ENCODE data around the gene MCRIP1.
"Not testable (repeated sequence)": the region's sequence is repeated elsewhere in the genome, so short reads cannot be mapped to it uniquely, and the experiment has no call there.

MCRIP1 gene

DNA sequence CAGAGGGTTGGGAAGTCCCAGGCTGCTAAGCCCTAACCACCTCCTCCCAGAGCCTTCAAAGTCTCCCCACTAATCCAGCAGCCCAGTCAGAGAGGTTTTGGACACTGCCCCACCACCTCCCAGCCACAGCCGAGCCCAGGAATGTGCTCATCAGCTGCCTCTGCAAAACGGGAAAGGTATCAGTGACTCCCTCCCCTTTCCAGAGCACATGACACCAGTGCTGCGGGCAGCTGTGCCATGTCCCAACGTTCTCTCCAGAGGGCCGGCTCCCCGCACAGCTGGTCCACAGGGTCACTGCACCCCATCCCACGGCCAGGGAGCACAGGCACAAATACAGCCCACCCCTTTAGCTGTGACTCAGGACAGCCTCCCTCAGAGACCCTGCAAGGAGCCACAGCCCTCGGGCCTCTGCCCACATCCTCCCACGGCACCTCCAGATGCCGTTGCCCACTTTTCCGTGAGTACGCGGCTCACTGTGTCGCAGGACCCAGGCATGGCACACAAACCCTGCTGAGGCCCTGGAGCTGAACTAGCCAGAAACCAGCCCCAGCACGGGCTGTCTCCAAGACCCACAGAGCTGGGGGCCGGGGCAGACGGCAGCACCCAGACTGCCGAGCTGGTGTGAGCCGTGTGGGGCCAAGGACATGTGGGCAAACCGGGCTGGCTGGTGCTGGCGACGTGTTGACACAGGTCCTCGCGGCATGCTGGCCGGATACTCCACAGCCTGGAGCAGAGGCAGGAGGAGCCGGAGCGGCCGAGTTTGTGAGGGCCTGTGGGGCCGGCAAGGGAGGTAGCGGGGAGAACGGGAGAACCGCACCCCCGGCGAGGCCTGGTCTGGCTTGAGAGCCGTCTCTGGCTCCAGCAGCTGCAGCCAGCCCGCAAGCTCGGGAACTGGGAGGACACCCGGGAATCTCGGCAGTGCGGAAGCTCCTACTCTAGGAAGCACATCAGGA, 8.0 kb upstream of the MCRIP1 start:
- DNase-seq (ENCODE audit: low read depth): no peak

DNA sequence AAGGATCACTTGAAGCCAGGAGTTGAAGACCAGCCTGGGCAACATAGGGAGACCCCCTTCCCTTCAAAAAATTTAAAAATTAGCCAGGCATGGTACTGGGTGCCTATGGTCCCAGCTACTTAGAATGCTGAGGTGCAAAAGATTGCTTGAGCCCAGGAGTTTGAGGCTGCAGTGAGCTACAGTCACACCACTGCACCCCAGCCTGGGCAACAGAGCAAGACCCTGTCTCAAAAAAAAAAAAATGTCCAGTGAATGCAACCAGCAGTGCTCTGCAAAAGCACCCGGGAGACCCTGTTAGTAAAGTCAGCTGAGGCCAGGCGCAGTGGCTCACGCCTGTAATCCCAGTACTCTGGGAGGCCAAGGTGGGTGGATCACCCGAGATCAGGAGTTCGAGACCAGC, 7.0 kb upstream of the MCRIP1 start:
- DNase-seq (ENCODE audit: low read depth): not testable (repeated sequence)

DNA sequence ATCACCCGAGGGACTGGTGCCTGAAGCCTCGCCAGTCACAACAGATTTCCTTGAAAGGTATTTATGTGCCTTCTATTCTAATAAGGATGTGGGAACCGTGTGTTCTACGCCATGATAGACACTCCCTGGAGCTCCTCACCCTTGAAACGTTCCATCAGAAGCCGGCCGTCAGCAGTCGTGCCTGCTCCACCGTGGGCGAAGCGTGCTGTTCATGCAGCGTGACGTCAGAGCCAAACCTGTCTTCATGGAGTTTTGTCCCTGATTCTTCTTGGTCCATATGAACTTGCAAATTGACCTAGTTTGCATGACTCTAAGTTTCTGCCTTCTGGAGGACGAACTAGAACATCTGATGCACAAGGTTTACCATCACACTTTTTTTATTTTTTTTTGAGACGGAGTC, 6.2 kb upstream of the MCRIP1 start:
- no peak for DNase-seq (ENCODE audit: low read depth)

DNA sequence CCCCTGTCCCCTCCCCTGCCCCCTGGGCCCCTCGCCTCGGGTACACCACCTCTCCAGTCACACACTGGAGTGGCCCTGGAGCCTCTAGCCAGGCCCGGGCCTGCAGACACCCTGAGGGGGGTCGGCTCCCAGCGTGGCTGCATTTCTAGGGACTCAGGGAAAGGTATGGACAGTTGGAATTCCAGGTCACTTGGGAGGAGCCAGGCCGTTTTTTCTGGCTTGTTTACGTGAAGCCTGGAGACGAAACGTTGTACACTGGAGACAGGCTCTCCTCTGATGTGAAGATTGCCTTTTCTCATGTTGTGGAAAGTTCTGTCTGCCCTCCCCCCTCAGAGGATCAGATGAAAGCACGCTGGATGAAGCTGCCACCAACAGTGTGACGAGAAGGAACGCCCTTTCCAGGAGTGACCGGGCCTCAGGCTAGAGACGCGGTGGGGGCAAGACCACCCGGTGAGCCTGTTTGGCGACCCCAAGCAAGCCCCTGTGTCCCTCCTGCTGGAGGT, 5.7 kb upstream of the MCRIP1 start:
- no peak for DNase-seq (ENCODE audit: low read depth)

DNA sequence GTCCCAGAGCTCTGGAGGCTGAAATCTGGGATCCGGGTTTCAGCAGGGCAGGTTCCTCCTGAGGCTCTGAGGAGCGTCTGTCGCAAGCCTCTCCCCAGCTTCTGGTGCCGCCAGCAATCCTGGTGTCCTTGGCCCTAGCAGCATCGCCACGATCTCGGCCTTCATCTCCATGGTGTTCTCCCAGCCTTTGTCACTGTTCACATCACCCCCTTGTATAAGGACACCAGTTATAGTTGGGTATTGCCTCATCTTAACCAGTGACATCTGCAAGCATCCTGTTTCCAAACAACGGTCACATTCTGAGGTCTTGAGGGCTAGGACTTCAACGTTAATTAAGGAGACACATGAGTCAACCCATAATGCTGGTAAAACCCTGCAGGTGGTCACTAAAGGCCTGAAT, 4.5 kb upstream of the MCRIP1 start:
- DNase-seq (ENCODE audit: low read depth): no peak

DNA sequence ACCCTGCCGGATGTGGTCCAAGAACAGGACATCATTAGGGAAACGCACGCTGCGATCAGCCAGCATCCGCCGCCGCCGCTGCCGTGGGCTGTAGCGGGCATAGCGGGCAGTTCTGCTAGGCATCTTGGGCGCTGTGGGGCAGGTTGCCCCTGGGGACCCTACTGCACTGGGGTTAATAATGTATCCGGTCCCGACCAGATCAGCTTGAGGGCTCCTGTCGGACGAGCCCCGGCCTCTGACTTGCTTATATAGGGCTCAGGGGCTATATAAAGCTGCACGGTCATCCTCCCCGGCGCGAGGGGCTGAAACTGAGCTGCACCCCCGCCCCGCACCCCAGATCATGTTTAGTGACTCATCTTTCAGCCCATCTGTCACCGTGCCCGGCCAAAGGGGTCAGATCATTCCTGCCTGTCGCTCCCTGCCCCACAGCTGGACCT, 1.8 kb upstream of the MCRIP1 start, which contains the start of gene PPP1R27:
TSS of gene PPP1R27 (minus strand) at position 220 of the 437 bp plus-strand sequence. CDS start at position 123, 97 bp downstream.
- no peak for DNase-seq (ENCODE audit: low read depth)

DNA sequence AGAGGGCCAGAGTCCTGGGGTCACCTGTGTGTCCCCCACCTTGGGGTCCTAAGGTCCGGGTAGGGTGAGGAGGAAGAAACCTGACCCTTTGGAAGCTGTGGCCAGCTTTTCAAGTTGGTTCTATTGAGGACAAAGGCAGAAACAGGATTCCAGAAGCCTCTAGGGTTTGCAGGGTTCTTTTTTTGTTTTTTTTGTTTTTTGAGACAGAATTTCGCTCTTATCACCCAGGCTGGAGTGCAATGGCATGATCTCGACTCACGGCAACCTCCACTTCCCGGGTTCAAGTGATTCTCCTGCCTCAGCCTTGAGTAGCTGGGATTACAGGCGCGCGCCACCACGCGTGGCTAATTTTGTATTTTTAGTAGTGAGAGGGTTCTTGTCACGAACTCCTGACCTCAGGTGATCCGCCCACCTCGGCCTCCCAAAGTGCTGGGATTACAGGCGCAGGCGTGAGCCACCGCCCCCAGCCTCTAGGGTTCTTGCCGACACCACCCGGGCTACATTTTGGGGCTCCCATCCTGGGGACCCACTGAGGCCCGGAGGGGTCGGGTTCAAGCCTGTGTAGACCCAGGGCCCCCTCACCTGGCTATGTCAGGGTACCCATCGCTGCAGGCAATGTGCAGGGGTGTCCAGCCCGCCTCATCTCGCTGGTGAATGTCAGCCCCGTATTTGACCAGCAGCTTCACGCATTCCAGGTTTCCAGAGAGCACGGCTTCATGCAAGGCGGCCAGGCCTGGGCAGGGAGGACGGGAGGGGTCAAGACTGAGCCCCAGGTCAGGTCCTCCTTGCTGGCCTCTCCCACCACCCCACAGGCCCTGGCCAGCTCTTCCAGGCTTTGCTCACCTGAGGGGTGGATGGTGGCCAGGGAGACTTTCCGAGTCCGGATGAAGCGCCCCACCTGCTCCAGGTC, 1.1 kb upstream of the MCRIP1 start:
- DNase-seq (ENCODE audit: low read depth): no peak

DNA sequence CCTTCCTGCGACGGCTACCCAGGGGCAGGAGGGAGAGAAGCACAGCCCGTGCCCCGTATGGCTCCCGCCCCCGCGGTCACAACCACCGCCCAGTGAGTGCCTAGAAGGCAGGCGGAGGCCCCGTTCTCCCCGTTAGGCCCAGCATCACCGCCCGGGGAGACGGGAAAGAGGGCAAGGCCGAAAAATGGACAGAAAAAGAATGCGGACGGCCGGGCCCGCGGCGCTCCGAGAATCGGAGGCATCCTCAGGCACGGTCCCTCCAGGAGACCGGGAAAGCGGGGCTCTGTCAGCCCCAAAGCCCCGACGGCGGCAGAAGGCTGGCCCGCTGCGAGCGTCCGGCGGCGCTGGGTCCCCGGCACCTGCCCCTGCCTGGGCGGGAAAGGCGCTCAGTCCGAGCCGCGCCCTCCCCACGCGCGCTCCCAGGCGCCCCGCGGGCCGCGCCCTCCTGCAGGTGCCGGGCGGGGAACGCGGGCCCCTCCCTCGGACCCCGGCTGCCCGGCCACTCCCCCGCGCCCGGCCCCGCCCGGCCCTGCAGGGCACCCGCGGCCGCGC, 407 bp downstream of the MCRIP1 start:
- no peak for DNase-seq (ENCODE audit: low read depth)

DNA sequence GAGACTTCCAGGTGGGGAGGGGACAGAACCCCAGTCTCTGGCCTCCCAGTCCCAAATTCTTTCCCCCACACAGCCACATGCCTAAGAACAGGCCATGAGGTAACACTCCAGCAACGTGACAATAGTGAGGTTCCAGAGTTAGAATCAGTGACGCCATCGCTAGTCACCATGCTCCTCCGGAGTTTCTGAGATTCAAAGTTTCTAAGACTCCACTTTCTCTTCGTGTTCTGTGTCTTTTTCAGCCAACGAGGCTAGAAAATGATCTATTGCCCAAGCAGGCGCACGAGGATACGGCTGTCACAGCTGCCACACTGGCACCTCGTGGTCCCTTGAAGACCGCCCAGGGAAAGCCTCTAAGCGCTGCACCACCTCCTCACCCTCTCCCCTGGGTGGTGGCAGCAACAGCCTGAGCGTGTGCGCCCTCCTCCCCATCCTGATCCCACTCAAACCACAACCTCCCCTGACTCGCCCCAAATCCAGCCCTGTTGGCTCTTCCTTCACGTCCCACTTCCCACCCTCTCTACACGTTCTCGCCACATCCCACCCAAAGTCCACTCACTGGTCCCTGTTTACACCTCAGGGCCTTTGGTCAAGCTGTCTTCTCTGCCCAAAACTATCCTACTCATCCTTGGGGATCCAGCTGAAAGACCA, 1.0 kb downstream of the MCRIP1 start:
- DNase-seq (ENCODE audit: low read depth): peak; percentile 22

DNA sequence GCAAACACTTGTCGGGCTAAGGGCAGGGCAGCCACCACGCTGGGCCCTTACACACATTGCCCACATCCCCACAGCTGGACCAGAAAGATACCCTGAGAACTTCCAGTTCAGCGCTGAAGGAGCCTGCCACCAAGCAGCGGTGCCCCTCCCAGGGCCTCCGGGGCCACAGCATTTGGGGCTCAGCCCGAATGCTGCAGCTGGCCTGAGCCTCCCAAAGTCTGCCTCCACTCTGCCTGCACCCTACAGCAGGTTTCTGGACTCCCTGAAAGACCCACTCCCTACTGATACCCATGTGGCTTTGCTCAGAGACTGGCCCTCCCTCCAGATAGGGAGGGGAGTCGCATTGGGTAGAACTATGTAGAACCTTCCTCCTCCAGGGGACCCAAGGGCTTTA, 1.5 kb downstream of the MCRIP1 start:
- no peak for DNase-seq (ENCODE audit: low read depth)

DNA sequence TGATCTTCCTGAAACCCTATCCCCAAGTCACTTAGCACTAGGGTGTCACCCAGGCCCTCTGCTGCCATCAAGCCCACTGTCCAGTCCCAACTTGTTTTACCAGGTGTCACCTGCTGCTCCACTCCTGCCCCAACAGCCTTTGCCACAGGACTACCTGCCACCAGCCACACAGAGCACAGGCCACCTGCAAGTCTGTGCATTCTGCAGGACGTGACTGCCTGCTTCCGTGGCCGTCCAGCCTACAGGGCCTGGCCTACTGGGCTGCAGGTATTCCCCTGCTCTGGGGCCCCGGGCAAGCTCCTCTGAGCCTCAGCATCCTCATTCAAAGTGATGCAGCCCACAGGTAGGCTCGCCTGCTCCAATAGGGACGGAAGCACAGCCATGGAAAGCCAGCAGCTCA, 3.2 kb downstream of the MCRIP1 start:
- DNase-seq (ENCODE audit: low read depth): no peak

DNA sequence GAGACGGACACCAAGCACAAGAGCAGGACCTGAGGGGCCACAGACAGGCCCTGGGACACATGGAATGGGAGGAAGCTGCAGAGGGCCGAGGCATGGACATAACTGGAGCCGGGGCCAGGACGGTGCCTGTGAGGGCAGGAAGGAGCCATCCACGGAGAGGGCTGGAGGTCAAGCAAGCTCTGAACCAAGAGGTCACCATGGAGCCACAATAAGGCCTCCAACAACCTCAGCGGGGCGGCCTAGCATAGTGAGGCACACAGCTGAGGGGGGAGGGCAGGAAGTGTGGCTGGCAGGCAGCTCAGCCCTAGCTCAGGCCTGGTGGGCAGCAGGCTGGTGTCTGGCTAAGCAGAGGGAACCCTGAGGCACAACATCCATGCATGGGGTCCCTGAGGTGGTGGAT, 4.4 kb downstream of the MCRIP1 start:
- DNase-seq (ENCODE audit: low read depth): no peak

DNA sequence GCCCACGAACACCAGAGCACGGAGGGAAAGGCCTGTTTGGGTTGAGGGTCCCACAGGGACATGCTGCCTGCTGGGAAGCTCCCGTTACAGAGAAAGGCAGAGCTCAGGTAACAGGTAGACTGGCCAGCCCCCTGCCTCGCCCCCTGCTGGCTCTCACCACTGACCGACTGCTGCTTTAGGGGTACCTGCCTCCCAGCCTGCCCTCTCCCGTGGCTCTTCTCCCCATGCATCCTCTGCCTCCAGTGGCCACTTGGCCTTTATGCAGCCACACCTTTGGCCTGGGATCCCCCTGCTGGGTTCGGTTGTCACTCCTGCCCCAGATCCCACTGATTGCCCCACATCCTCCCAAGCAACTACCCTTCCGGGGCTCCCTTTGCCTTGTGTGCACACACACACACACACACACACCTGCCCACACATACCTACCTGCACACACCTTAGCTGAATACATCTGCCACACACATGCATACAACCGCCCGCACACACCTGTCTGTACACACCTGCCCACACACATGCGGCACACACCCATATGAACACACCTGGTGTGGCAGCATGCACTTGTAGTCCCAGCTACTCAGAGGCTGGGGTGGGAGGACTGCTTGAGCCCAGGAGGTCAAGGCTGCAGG, 7.1 kb downstream of the MCRIP1 start:
- DNase-seq (ENCODE audit: low read depth): no peak

DNA sequence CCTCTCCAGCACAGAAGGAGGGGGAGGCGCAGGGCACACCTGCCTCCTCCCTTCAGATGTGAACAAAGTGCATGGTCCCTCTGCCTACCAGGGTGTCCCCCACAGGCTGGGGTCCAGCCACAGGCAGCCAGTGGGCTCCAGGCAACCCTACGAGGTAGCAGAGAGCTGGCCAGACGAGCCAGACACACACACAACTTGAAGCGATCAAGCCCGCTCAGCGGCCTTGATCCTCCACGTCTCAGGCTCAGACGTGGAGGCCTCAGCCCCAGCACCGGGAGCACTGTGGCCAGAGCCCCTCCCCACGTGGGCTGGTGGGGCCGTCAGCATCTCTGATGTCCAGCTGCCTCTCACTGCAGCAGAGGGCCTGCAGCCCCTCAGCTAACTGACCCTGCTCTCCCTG, 8.5 kb downstream of the MCRIP1 start:
- no peak for DNase-seq (ENCODE audit: low read depth)

DNA sequence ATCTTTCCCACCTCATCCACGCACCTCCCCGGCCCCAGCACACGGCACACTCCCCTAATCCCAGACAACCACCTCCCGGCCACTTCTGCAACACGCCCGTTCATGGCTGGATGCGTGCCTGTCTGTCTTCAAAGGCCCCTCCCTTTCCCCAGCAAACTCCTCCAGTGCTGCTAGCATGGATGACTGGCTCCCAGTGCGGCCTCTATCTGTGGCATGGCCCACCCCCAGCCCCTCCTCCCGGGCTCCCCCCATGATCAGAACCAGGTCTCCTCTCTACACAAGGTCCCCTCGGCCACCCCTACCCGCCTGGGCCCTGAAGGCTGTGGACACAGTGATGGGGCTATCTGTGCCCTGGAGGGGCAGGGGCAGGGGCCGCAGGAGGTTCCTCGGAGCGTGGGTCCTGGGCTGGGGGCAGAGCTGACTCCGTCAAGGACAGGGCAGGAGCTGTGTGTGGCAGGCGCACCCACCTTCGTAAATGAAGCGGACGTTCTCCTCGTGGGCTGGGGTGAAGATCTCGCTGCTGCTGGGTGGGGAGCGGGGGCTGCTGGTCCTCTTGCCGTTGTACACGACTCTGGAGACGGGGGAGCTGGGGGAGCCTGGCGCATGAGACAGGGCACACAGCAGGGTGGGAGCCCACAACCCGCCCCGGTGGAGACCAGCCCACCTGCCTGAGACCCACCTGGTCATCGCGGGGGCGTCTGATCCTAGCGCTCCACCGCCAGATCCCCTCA, 9.1 kb downstream of the MCRIP1 start:
- no peak for DNase-seq (ENCODE audit: low read depth)

DNA sequence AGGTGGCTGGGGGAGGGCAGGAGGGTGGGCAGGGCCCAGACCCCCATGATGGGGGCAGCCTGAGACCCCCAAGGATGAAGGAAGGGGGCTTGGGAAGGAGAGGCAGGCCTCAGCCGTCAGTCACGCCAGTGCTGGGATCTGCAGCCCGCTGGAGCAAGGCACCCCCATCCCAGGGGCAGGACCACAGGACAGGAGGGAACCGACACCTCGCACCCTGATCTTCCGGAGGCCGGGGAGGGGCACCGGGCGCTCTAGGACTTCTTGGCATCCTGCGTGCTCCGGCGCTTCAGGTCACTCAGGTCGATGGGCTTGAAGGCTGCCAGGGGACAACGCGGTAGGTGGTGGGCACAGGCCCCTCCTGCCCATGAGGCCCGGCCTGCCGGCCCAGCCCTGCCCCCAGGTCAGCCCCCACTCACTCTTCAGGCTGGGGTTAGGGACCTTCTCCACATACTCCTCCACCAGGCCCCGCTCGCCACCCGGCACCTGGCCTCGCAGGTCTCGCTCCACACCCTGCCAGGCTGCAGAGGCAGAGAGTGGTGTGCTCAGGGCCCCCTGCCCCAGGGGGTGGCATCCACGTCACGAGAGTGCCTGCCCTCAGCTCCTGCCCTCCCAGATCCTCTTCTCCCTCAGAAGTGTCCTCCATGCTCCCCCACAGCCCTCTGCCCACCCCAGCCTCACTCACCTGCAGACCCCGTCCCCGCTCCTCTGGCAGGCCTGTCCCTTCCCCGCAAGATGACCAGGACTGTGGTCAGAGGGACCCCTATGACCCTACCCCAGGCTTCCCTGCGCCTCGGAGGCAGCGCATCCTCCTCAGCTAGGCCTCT, 9.9 kb downstream of the MCRIP1 start:
- DNase-seq (ENCODE audit: low read depth): no peak

DNA sequence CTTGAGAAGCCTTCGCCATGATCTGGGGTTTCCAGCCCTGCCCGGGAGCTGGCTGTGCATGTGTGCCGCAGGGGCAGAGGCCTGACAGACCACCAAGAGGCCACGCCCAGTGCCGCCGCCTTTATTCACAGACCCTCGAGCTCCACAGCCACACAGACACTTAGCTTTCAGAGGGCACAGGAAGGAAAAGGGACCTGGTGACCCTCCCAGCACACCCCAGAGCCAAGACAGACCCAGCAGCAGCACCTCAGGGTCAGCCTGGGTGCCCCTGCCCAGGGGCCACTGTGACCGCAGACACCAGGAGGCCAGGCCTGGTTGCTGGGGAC, 10.8 kb downstream of the MCRIP1 start:
- no peak for DNase-seq (ENCODE audit: low read depth)

DNA sequence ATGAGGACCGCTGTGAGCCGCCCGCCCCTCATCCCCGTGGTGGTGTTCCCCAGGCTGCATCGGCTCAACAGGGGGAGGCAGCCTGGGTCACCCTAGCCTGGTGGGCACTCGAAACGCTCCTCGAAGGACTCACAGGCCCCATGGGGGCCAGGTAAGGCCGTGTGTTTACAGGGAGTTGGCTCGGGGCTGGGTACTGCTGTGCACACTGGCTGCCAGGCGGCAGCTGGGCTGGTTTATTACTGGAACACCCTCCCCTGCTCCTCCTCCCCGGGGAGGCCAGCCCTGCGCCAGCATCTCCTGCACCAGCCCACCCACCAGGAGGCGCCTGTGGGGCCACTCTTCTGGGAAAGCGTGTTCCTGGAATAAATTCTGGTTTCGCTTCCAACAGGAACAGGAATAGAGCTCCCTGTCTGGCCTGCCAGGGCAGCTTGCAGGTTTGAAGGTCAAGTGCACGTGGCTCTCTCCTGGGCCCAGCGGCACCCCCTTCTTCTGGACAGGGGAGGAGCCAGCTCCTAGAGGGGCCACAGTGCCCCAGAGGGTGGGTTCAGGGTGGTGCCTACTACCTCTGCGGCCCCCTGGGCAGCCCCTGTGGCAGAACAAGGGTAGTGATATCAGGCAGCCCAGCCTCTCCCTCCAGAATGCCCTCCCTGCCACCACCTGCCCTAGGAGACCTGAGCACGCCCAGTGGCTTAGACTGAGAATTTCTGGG, 11.3 kb downstream of the MCRIP1 start:
- no peak for DNase-seq (ENCODE audit: low read depth)

DNA sequence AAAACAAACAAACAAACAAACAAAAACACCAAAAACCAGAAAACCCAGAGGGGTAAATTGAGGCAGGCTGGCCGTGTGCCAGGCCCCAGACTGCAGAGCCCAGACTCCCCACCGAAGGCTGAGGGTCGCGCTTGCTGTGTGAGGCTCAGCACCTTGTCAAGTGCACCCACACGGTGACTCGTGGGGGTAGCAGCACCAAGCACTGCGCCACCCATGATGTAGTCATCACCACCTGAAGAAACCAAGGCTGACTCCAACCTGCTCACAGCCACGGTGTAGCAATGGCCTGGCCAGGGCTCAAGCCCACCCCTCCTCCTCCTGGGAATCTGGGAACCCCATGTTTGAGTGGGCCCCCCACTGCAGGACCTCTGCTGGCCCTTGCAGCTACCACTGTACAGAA, 11.9 kb downstream of the MCRIP1 start:
- no peak for DNase-seq (ENCODE audit: low read depth)

All from stromal cell of bone marrow (primary cell).